GM23338 (cell line): ENCODE measurements around the gene TRIM14. TPM values are rescaled to one million over a fixed set of nuclear protein-coding genes. Genes with fewer than 3 reads are reported as not detected.

Experiments used
- ATAC-seq: fragments of 200-7000 bp; cut with Tn5 transposase; 3 replicates; pipeline ENCODE4 v1.9.1; 2020
- DNase-seq: peaks from one replicate; pipeline ENCODE4 v3.0.0-alpha.2; 2015; ENCODE audit warnings: low spot score
- H2AFZ ChIP-seq: fragments of 200-600 bp; sonication (generic); 2 replicates; pipeline ENCODE4 v1.8.0; 2016; ENCODE audit warnings: antibody characterized with exemption, mild to moderate bottlenecking, moderate library complexity
- H3F3A ChIP-seq: fragments of 200-600 bp; sonication (generic); replicated peaks from 2 replicates; pipeline ENCODE4 v1.8.0; 2017; ENCODE audit warnings: antibody characterized with exemption, mixed run types, low read depth
- H3K27ac ChIP-seq: fragments of 200-600 bp; sonication (generic); 2 replicates; pipeline ENCODE4 v1.6.1; 2016; ENCODE audit warnings: low read depth
- H3K27me3 ChIP-seq: fragments of 200-600 bp; sonication (generic); 2 replicates; pipeline ENCODE4 v1.8.0; 2016; ENCODE audit warnings: mild to moderate bottlenecking, mixed run types, moderate library complexity; ENCODE audit not compliant: insufficient read depth
- H3K36me3 ChIP-seq: fragments of 200-600 bp; sonication (generic); 2 replicates; pipeline ENCODE4 v1.8.0; 2016; ENCODE audit warnings: mild to moderate bottlenecking; ENCODE audit not compliant: insufficient read depth
- H3K4me1 ChIP-seq: fragments of 200-600 bp; sonication (generic); 2 replicates; pipeline ENCODE4 v1.8.0; 2016; ENCODE audit warnings: mild to moderate bottlenecking, moderate library complexity; ENCODE audit not compliant: insufficient read depth
- H3K4me2 ChIP-seq: fragments of 200-600 bp; sonication (generic); 2 replicates; pipeline ENCODE4 v1.7.1; 2017; ENCODE audit warnings: mixed run types
- H3K4me3 ChIP-seq: fragments of 200-600 bp; sonication (generic); 2 replicates; pipeline ENCODE4 v1.6.1; 2016; ENCODE audit warnings: mixed run types
- H3K79me2 ChIP-seq: fragments of 200-600 bp; sonication (generic); replicated peaks from 2 replicates; pipeline ENCODE4 v1.8.0; 2017; ENCODE audit warnings: mild to moderate bottlenecking; ENCODE audit not compliant: insufficient read depth
- H3K9me2 ChIP-seq: fragments of 200-600 bp; sonication (generic); 2 replicates; pipeline ENCODE4 v1.8.0; 2017; ENCODE audit not compliant: insufficient read depth
- H4K20me1 ChIP-seq: fragments of 200-600 bp; sonication (generic); replicated peaks from 2 replicates; pipeline ENCODE4 v1.8.0; 2017; ENCODE audit warnings: mild to moderate bottlenecking; ENCODE audit not compliant: insufficient read depth
- H3K27ac Mint-ChIP-seq: 2 replicates; pipeline ENCODE4 v1.8.0; 2020; ENCODE audit warnings: inconsistent platforms, mild to moderate bottlenecking, moderate library complexity, mixed read lengths
- H3K27me3 Mint-ChIP-seq: 3 replicates; pipeline ENCODE4 v1.8.0; 2022; ENCODE audit warnings: low read depth, mild to moderate bottlenecking, moderate library complexity, mixed read lengths, inconsistent platforms; ENCODE audit not compliant: insufficient read depth, poor library complexity
- H3K36me3 Mint-ChIP-seq: 3 replicates; pipeline ENCODE4 v1.8.0; 2021; ENCODE audit warnings: low read depth, mild to moderate bottlenecking, inconsistent platforms, moderate library complexity, mixed read lengths
- H3K4me1 Mint-ChIP-seq: 3 replicates; pipeline ENCODE4 v1.8.0; 2020; ENCODE audit warnings: mild to moderate bottlenecking, inconsistent platforms, mixed read lengths
- H3K4me3 Mint-ChIP-seq: 3 replicates; pipeline ENCODE4 v1.8.0; 2021; ENCODE audit warnings: moderate library complexity, mild to moderate bottlenecking, inconsistent platforms, mixed read lengths
- H3K9me3 Mint-ChIP-seq: 3 replicates; pipeline ENCODE4 v1.8.0; 2020; ENCODE audit warnings: moderate library complexity, mild to moderate bottlenecking, inconsistent platforms, mixed read lengths
- CREB1 ChIP-seq: fragments of 250-450 bp; sonication (Bioruptor Pico); IDR thresholded peaks from 2 replicates; pipeline ENCODE4 v1.5.0; 2020; ENCODE audit warnings: low read depth, mild to moderate bottlenecking, moderate library complexity
- ETS1 ChIP-seq: IDR thresholded peaks from 2 replicates; pipeline ENCODE4 v1.6.1; 2016; ENCODE audit warnings: antibody characterized with exemption
- EZH2 ChIP-seq: fragments of 200-600 bp; sonication (generic); IDR thresholded peaks from one replicate; pipeline ENCODE4 v1.8.0; 2017; ENCODE audit warnings: antibody characterized with exemption, mild to moderate bottlenecking, low read depth; ENCODE audit not compliant: unreplicated experiment
- EZH2phosphoT487 ChIP-seq: fragments of 200-600 bp; sonication (generic); IDR thresholded peaks from one replicate; pipeline ENCODE4 v1.8.1; 2018; ENCODE audit warnings: antibody characterized with exemption; ENCODE audit not compliant: unreplicated experiment
- JUNB ChIP-seq: IDR thresholded peaks from one replicate; pipeline ENCODE4 v1.6.1; 2016; ENCODE audit warnings: antibody characterized with exemption; ENCODE audit not compliant: unreplicated experiment
- NANOG ChIP-seq: IDR thresholded peaks from 2 replicates; pipeline ENCODE4 v1.6.1; 2016; ENCODE audit warnings: antibody characterized with exemption, borderline replicate concordance
- POLR2AphosphoS5 ChIP-seq: IDR thresholded peaks from 2 replicates; pipeline ENCODE4 v1.6.1; 2016; ENCODE audit warnings: antibody characterized with exemption, low read depth
- STAT1 ChIP-seq: IDR thresholded peaks from one replicate; pipeline ENCODE4 v1.6.1; 2016; ENCODE audit warnings: antibody characterized with exemption; ENCODE audit not compliant: unreplicated experiment
- ZNF114 ChIP-seq: fragments of 250-450 bp; sonication (Bioruptor Pico); IDR thresholded peaks from 2 replicates; pipeline ENCODE4 v1.5.0; 2020; ENCODE audit warnings: mild to moderate bottlenecking, moderate library complexity
- ZNF331 ChIP-seq: fragments of 250-450 bp; sonication (Bioruptor Pico); IDR thresholded peaks from 2 replicates; pipeline ENCODE4 v1.5.0; 2020; ENCODE audit warnings: low read depth, mild to moderate bottlenecking, moderate library complexity
- polyA plus RNA-seq: library from polyadenylated mRNA; unstranded; fragments of >200 nt; fragmentation: Nextera tagmentation; extraction: Ambion mirVana; gene quantifications from 2 replicates; pipeline ENCODE4 v1.2.1, GENCODE V29; 2016
- total RNA-seq: library from RNA; depleted of rRNA; stranded (reverse); fragments of >200 nt; shearing (Covaris generic); gene quantifications from 2 replicates; pipeline ENCODE4 v1.2.3, GENCODE V29; 2014
- TF ChIP-seq, protein P1 (sequence below): IDR thresholded peaks from one replicate; pipeline ENCODE4 v1.6.1; 2018; ENCODE audit warnings: antibody characterized with exemption; ENCODE audit not compliant: unreplicated experiment
- TF ChIP-seq, protein P2 (sequence below): fragments of 250-450 bp; sonication (Bioruptor Pico); IDR thresholded peaks from 2 replicates; pipeline ENCODE4 v1.5.0; 2020; ENCODE audit warnings: mild to moderate bottlenecking, moderate library complexity
- TF ChIP-seq, protein P3 (sequence below), 2 experiments: fragments of 200-600 bp in 1 of 2; sonication (generic) in 1 of 2; conservative IDR thresholded peaks; 2 replicates each; pipeline versions ENCODE4 v1.5.1 to v1.6.1; 2016 to 2017; ENCODE audit warnings: antibody characterized with exemption in 2 of 2, low read depth in 2 of 2, mild to moderate bottlenecking in 2 of 2, moderate library complexity in 1 of 2

Gene TRIM14
- total and polyA plus RNA-seq, 2 experiments from 2014 or later, result 17.2 to 25.3 TPM

DNA sequence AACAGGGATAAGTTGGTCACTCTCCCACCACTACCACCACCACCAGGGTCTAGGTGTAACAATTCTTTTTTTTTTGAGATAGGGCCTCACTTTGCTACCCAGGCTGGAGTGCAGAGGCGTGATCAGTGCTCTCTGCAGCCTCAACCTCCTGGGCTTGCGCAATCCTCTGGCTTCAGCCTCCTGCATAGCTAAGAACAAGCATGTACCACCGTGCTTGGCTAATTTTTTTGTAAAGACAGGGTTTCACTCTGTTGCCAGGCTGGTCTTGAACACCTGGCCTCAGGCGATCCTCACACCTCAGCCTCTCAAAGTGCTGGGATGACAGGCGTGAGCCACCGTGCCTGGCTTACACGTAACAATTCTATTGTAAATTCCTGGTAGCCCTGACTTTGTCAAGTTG lies 45.9 kb upstream of the TRIM14 start (continued):
- TF ChIP-seq STAT1 (no peak), ZNF331 (CRISPR knock-in tag) (no peak), EZH2 (no peak), JUNB (no peak), POLR2AphosphoS5 (no peak)

DNA sequence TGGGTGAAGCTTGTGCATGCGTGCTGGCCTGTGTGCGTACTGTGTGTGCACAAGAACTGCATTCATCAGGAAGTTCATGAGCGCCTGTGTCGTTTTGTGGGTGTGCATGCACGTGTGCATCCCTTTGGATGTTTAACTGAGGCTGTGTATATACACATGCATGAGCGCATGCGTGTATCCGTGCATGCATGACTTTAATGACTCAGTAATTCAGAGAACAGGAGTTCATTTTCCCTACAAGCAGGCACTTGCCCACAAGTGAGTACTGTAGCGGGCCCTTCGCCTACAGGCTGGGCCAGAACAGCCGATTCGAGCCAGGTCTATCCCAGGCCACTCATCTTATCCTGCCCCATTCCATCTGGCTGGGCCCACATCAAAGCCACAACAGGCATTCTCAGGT lies 43.6 kb upstream of the TRIM14 start:
- H3K27ac Mint-ChIP-seq, result no peak overlapping the region
- Histone ChIP-seq H2AFZ (no peak overlapping the region), H4K20me1 (0 out of 2 replicates have a peak, but pooled peaks cover 10% of the 10 kb centered on the region), H3K4me3 (no peak overlapping the region), H3K4me2 (no peak overlapping the region), H3K27me3 (no peaks in the 10 kb centered on the region), H3K4me1 (no peaks in the 10 kb centered on the region), H3K79me2 (peaks cover 18% of the 10 kb centered on the region), H3K36me3 (no peaks in the 10 kb centered on the region), H3F3A (no peaks in the 10 kb centered on the region), H3K27ac (no peak overlapping the region), H3K9me2 (no peaks in the 10 kb centered on the region)
- peaks cover 16% of the 10 kb centered on the region for H3K4me1 Mint-ChIP-seq
- ATAC-seq, result no peak
- TF ChIP-seq ZNF114 (CRISPR knock-in tag) (no peak), ZNF331 (CRISPR knock-in tag) (no peak), POLR2AphosphoS5 (no peak), NANOG (no peak), EZH2phosphoT487 (no peak), ETS1 (no peak), EZH2 (no peak), JUNB (no peak), CREB1 (CRISPR knock-in tag) (no peak), STAT1 (no peak)
- TF ChIP-seq, protein P1, sequence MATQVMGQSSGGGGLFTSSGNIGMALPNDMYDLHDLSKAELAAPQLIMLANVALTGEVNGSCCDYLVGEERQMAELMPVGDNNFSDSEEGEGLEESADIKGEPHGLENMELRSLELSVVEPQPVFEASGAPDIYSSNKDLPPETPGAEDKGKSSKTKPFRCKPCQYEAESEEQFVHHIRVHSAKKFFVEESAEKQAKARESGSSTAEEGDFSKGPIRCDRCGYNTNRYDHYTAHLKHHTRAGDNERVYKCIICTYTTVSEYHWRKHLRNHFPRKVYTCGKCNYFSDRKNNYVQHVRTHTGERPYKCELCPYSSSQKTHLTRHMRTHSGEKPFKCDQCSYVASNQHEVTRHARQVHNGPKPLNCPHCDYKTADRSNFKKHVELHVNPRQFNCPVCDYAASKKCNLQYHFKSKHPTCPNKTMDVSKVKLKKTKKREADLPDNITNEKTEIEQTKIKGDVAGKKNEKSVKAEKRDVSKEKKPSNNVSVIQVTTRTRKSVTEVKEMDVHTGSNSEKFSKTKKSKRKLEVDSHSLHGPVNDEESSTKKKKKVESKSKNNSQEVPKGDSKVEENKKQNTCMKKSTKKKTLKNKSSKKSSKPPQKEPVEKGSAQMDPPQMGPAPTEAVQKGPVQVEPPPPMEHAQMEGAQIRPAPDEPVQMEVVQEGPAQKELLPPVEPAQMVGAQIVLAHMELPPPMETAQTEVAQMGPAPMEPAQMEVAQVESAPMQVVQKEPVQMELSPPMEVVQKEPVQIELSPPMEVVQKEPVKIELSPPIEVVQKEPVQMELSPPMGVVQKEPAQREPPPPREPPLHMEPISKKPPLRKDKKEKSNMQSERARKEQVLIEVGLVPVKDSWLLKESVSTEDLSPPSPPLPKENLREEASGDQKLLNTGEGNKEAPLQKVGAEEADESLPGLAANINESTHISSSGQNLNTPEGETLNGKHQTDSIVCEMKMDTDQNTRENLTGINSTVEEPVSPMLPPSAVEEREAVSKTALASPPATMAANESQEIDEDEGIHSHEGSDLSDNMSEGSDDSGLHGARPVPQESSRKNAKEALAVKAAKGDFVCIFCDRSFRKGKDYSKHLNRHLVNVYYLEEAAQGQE, result no peak
- TF ChIP-seq, protein P2, sequence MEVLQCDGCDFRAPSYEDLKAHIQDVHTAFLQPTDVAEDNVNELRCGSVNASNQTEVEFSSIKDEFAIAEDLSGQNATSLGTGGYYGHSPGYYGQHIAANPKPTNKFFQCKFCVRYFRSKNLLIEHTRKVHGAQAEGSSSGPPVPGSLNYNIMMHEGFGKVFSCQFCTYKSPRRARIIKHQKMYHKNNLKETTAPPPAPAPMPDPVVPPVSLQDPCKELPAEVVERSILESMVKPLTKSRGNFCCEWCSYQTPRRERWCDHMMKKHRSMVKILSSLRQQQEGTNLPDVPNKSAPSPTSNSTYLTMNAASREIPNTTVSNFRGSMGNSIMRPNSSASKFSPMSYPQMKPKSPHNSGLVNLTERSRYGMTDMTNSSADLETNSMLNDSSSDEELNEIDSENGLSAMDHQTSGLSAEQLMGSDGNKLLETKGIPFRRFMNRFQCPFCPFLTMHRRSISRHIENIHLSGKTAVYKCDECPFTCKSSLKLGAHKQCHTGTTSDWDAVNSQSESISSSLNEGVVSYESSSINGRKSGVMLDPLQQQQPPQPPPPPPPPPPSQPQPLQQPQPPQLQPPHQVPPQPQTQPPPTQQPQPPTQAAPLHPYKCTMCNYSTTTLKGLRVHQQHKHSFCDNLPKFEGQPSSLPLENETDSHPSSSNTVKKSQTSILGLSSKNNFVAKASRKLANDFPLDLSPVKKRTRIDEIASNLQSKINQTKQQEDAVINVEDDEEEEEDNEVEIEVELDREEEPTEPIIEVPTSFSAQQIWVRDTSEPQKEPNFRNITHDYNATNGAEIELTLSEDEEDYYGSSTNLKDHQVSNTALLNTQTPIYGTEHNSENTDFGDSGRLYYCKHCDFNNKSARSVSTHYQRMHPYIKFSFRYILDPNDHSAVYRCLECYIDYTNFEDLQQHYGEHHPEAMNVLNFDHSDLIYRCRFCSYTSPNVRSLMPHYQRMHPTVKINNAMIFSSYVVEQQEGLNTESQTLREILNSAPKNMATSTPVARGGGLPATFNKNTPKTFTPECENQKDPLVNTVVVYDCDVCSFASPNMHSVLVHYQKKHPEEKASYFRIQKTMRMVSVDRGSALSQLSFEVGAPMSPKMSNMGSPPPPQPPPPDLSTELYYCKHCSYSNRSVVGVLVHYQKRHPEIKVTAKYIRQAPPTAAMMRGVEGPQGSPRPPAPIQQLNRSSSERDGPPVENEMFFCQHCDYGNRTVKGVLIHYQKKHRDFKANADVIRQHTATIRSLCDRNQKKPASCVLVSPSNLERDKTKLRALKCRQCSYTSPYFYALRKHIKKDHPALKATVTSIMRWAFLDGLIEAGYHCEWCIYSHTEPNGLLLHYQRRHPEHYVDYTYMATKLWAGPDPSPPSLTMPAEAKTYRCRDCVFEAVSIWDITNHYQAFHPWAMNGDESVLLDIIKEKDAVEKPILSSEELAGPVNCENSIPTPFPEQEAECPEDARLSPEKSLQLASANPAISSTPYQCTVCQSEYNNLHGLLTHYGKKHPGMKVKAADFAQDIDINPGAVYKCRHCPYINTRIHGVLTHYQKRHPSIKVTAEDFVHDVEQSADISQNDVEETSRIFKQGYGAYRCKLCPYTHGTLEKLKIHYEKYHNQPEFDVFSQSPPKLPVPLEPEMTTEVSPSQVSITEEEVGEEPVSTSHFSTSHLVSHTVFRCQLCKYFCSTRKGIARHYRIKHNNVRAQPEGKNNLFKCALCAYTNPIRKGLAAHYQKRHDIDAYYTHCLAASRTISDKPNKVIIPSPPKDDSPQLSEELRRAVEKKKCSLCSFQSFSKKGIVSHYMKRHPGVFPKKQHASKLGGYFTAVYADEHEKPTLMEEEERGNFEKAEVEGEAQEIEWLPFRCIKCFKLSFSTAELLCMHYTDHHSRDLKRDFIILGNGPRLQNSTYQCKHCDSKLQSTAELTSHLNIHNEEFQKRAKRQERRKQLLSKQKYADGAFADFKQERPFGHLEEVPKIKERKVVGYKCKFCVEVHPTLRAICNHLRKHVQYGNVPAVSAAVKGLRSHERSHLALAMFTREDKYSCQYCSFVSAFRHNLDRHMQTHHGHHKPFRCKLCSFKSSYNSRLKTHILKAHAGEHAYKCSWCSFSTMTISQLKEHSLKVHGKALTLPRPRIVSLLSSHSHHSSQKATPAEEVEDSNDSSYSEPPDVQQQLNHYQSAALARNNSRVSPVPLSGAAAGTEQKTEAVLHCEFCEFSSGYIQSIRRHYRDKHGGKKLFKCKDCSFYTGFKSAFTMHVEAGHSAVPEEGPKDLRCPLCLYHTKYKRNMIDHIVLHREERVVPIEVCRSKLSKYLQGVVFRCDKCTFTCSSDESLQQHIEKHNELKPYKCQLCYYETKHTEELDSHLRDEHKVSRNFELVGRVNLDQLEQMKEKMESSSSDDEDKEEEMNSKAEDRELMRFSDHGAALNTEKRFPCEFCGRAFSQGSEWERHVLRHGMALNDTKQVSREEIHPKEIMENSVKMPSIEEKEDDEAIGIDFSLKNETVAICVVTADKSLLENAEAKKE (CRISPR knock-in tag), result no peak
- TF ChIP-seq, protein P3, sequence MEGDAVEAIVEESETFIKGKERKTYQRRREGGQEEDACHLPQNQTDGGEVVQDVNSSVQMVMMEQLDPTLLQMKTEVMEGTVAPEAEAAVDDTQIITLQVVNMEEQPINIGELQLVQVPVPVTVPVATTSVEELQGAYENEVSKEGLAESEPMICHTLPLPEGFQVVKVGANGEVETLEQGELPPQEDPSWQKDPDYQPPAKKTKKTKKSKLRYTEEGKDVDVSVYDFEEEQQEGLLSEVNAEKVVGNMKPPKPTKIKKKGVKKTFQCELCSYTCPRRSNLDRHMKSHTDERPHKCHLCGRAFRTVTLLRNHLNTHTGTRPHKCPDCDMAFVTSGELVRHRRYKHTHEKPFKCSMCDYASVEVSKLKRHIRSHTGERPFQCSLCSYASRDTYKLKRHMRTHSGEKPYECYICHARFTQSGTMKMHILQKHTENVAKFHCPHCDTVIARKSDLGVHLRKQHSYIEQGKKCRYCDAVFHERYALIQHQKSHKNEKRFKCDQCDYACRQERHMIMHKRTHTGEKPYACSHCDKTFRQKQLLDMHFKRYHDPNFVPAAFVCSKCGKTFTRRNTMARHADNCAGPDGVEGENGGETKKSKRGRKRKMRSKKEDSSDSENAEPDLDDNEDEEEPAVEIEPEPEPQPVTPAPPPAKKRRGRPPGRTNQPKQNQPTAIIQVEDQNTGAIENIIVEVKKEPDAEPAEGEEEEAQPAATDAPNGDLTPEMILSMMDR (conservative IDR thresholded peaks at IDR 0.05; ENCODE audit: low read depth in 2 of 2), result no peak
- no peaks in the 10 kb centered on the region; the same call in 2 of the 3 replicates for H3K36me3 Mint-ChIP-seq
- no peaks in the 10 kb centered on the region for H3K9me3 Mint-ChIP-seq
- H3K4me3 Mint-ChIP-seq, result no peak overlapping the region
- peaks cover 7% of the 10 kb centered on the region for H3K27me3 Mint-ChIP-seq
- DNase-seq, result no peak
